Ovary (tissue), 9 donors: ENCODE measurements around the gene DGKK. TPM values are rescaled to one million over a fixed set of nuclear protein-coding genes. Genes with fewer than 3 reads are reported as not detected.

ENCODE experiments used
- DNase-seq, 5 donors: peaks; one replicate each; pipeline ENCODE4 v3.0.0-alpha.2; 2019 to 2020
- H3K27ac ChIP-seq, 2 donors: fragments of 200-600 bp; one replicate each; pipeline versions ENCODE4 v1.5.1 to v1.8.0; 2019 to 2022
- H3K27me3 ChIP-seq: fragments of 200-600 bp; one replicate; pipeline ENCODE4 v1.8.0; 2022
- H3K36me3 ChIP-seq: fragments of 200-600 bp; sonication (generic); one replicate; pipeline ENCODE4 v1.5.1; 2019
- H3K4me1 ChIP-seq: one replicate; pipeline ENCODE4 v1.8.1; 2013; ENCODE audit warnings: mild to moderate bottlenecking, moderate library complexity; ENCODE audit not compliant: insufficient read depth
- H3K4me3 ChIP-seq: fragments of 200-600 bp; sonication (generic); one replicate; pipeline ENCODE4 v1.5.1; 2017
- H3K9me3 ChIP-seq, 2 donors: fragments of 200-600 bp in 1 of 2; sonication (generic) in 1 of 2; one replicate each; pipeline versions ENCODE4 v1.5.1 to v1.8.1; 2013 to 2019; ENCODE audit warnings: mild to moderate bottlenecking in 1 of 2, moderate library complexity in 1 of 2
- CTCF ChIP-seq, 3 donors: fragments of 450-650 bp in 2 of 3; fragments of 200-600 bp in 1 of 3; IDR thresholded peaks; one replicate each; pipeline versions ENCODE4 v1.5.1 to v1.8.0; 2016 to 2022; ENCODE audit warnings: antibody characterized with exemption in 3 of 3, mild to moderate bottlenecking in 1 of 3
- EP300 ChIP-seq: sonication (generic); formaldehyde crosslinking; IDR thresholded peaks from one replicate; pipeline ENCODE4 v1.6.1; 2017; ENCODE audit warnings: antibody characterized with exemption
- POLR2A ChIP-seq: fragments of 450-650 bp; IDR thresholded peaks from one replicate; pipeline ENCODE4 v1.6.1; 2017; ENCODE audit warnings: antibody characterized with exemption, mild to moderate bottlenecking, moderate library complexity
- WGBS, 3 donors: extraction: QIAGEN DNeasy Blood & Tissue Kit in 1 of 3; methylation state at CpG; one replicate each; pipeline versions ENCODE4 v1.1.5 to v1.1.7; 2013 to 2017; 5-methylcytosine and 5-hydroxymethylcytosine counted together
- intact Hi-C, 4 donors: fragments of 100-400 bp; cut with DNase I; formaldehyde crosslinking; loops; one replicate each; pipeline versions ENCODE4 v1.11.0 to v1.15.1; 2022 to 2023
- polyA plus RNA-seq, 2 donors: library from polyadenylated mRNA; stranded (reverse); fragments of 200-250 nt in 1 of 2; fragments of 350-450 nt in 1 of 2; fragmentation: Illumina TruSeq in 1 of 2; extraction: RNeasy Lipid Tissue Mini Kit (QIAGEN cat#74804) in 1 of 2; gene quantifications; one replicate each; pipeline ENCODE4 v1.2.3, GENCODE V29; 2013 to 2014
- total RNA-seq, 7 donors: library from RNA; depleted of rRNA in 2 of 7; stranded (reverse); fragments of >200 nt in 2 of 7; fragmentation: NEBNext Ultra II Directional in 3 of 7; extraction: Animal tissue kit (Norgen Biotek cat#: 25700) in 3 of 7; gene quantifications; one replicate each; pipeline versions ENCODE4 v1.1.0 to v1.2.4, GENCODE V29; 2016 to 2023
- donor health status: DM: no; HTN: no; CAD: no; lungs with moderate emphysema.
- donor health status: DM: no; HTN: no; CAD: no.
- donor health status: Bipolar disorder and iron deficiency.
- donor health status: DM: yes; HTN: yes; CAD: no.
- donor health status: DM: no; HTN: no; CAD: no.
- donor health status: DM: yes; HTN: yes; CAD: no.

Gene DGKK
- total and polyA plus RNA-seq, 9 donors, result 0.11 TPM; not detected in 8

DNA sequence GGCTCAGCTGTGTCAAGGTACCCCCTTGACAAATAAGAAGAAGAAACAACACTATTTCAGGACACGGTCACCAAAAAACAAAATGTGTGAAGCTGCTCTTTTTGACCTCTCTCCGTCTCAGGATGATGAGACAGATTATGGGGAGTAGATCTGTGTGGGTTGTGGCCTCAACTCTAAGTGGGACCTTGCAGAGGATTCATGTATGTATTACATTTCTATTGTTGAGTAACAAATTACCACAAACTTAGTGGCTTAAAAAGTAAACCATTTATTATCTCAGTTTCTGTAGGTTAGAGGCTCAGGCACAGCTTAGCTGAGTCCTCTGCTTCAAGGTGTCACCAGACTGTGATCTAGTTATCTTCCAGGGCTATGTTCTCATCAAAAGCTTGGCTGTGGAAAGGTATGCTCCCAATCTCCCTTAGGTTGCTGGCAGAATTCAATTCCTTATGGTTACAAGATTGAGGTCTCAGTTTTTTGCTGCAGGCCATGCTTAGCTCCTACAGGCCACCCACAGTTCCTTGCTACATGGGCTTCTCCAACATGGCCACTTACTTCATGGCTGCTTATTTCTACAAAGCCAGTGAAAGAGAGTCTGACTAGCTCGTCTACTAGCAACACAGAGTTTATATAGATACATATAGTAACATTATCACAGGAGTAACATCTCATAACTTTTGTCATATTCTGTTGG is 28.1 kb downstream of the DGKK start:
- Histone ChIP-seq H3K9me3 (no peaks in the 10 kb centered on the region), H3K4me3 (no peak overlapping the region), H3K4me1 (no peaks in the 10 kb centered on the region), H3K36me3 (no peaks in the 10 kb centered on the region), H3K27me3 (no peaks in the 10 kb centered on the region), H3K27ac (no peak overlapping the region)
- 51 to 61% (median 55%) methylated on average over 3 of the region's 3 CpGs for WGBS, 3 donors
- no peak for DNase-seq
- intact Hi-C loops, result no loop called here
- no peak for TF ChIP-seq EP300
- TF ChIP-seq POLR2A, result no peak
- no peak for TF ChIP-seq CTCF (IDR thresholded peaks at IDR 0.05)

DNA sequence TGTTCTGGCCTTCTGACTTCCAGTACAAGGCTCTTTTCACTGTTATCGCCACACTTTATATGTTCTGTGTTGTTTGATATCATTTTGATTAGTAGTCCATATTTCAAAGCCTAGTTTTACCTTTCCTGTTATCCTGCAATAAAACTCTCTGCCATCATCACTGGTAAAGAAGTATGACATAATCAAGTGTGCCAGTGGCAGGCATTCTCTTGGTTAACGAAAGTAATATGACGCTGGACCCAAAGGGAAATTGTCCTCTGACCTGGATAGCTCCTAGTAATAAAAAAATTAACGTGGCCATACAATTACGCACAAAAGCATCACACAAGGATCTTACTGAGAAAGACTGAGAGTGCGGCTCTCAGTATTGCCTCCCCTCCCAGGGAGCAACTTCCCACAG is 33.8 kb downstream of the DGKK start:
- Histone ChIP-seq H3K27me3 (no peaks in the 10 kb centered on the region), H3K27ac (no peak overlapping the region), H3K36me3 (no peaks in the 10 kb centered on the region), H3K9me3 (no peaks in the 10 kb centered on the region), H3K4me3 (no peak overlapping the region), H3K4me1 (no peaks in the 10 kb centered on the region)
- WGBS, 3 donors, result 69 to 77% (median 75%) methylated on average over 6 of the region's 6 CpGs
- intact Hi-C loops, result no loop called here
- DNase-seq, result no peak
- TF ChIP-seq CTCF (IDR thresholded peaks at IDR 0.05) (no peak), EP300 (no peak), POLR2A (no peak)

DNA sequence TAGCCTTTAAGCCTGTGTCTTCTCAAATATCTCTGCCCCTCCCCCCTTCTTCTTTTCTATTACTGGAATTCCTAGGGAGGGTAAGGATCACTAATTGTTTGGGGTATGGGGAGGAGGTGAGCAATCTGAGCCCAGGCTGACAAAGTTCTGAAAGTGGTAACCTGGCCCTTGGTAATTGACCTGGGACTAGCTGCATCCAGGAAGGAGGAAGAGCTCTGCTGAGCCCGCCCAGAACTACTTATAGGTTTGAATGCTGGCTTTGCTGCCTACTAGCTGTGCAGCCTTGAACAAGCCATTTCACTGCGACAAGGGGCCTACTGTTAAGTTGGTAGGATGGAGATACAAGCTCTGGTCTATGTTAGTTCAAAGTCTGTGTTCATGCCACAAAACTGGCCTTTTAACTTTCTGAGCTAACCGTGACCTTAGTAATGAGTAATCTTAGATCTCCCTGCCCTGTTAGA is 37.8 kb downstream of the DGKK start:
- intact Hi-C loops, result no loop called here
- H3K27ac ChIP-seq, result no peak overlapping the region
- WGBS, 3 donors, result 52 to 60% (median 59%) methylated on average over 3 of the region's 3 CpGs
- no peaks in the 10 kb centered on the region for H3K4me1 ChIP-seq
- no peak for TF ChIP-seq CTCF (IDR thresholded peaks at IDR 0.05)
- TF ChIP-seq POLR2A, result no peak
- TF ChIP-seq EP300, result no peak
- no peaks in the 10 kb centered on the region for H3K27me3 ChIP-seq
- H3K36me3 ChIP-seq, result no peaks in the 10 kb centered on the region
- DNase-seq, result no peak
- no peak overlapping the region for H3K4me3 ChIP-seq
- H3K9me3 ChIP-seq, result no peaks in the 10 kb centered on the region

GRCh38 chrX:50431623-50432022 is 39.0 kb downstream of the DGKK start:
- TF ChIP-seq CTCF (IDR thresholded peaks at IDR 0.05), result no peak
- no peak for TF ChIP-seq POLR2A
- TF ChIP-seq EP300, result no peak
- DNase-seq, result no peak
- Histone ChIP-seq H3K4me1 (no peaks in the 10 kb centered on the region), H3K27ac (no peak overlapping the region), H3K27me3 (no peaks in the 10 kb centered on the region), H3K9me3 (no peaks in the 10 kb centered on the region), H3K36me3 (no peaks in the 10 kb centered on the region), H3K4me3 (no peak overlapping the region)
- WGBS, 3 donors, result 57% methylated on average over 3 of the region's 3 CpGs
- intact Hi-C loops, result no loop called here
